Smooth muscle cell (in vitro differentiated cells): ENCODE measurements around the gene ZNF732. TPM values are rescaled to one million over a fixed set of nuclear protein-coding genes. Genes with fewer than 3 reads are reported as not detected.
"Not testable (repeated sequence)": the region's sequence is repeated elsewhere in the genome, so short reads cannot be mapped to it uniquely, and the experiment has no call there.

Source experiments
- DNase-seq: peaks from one replicate; lab custom pipeline; 2025; ENCODE audit not compliant: unreplicated experiment; lab: John Stamatoyannopoulos, UW
- H2AFZ ChIP-seq: fragments of 200-600 bp; sonication (generic); 2 replicates; pipeline ENCODE4 v1.6.0; 2016; ENCODE audit warnings: antibody characterized with exemption, low read depth, mild to moderate bottlenecking
- H3F3A ChIP-seq: fragments of 200-600 bp; sonication (generic); 2 replicates; pipeline ENCODE4 v1.6.0; 2017; ENCODE audit warnings: antibody characterized with exemption, low read depth
- H3K27ac ChIP-seq: fragments of 200-600 bp; sonication (generic); 2 replicates; pipeline ENCODE4 v1.5.1; 2016; ENCODE audit warnings: low read depth, mild to moderate bottlenecking
- H3K27me3 ChIP-seq: fragments of 200-600 bp; sonication (generic); 2 replicates; pipeline ENCODE4 v1.6.1; 2016; ENCODE audit warnings: low read depth, mild to moderate bottlenecking
- H3K36me3 ChIP-seq: fragments of 200-600 bp; sonication (generic); 2 replicates; pipeline ENCODE4 v1.5.1; 2016; ENCODE audit warnings: low read depth
- H3K4me1 ChIP-seq: fragments of 200-600 bp; sonication (generic); 2 replicates; pipeline ENCODE4 v1.5.1; 2016; ENCODE audit warnings: low read depth
- H3K4me2 ChIP-seq: fragments of 200-600 bp; sonication (generic); 2 replicates; pipeline ENCODE4 v1.6.0; 2016; ENCODE audit warnings: mild to moderate bottlenecking
- H3K4me3 ChIP-seq: fragments of 200-600 bp; sonication (generic); 2 replicates; pipeline ENCODE4 v1.5.1; 2016; ENCODE audit warnings: mild to moderate bottlenecking
- H3K79me2 ChIP-seq: fragments of 200-600 bp; sonication (generic); 2 replicates; pipeline ENCODE4 v1.6.0; 2016; ENCODE audit warnings: low read depth, mild to moderate bottlenecking
- H3K9ac ChIP-seq: fragments of 200-600 bp; sonication (generic); 2 replicates; pipeline ENCODE4 v1.6.0; 2016; ENCODE audit warnings: low read depth
- H3K9me3 ChIP-seq: fragments of 200-600 bp; sonication (generic); replicated peaks from 2 replicates; pipeline ENCODE4 v1.5.1; 2016; ENCODE audit warnings: low read depth
- H4K20me1 ChIP-seq: fragments of 200-600 bp; sonication (generic); 2 replicates; pipeline ENCODE4 v1.6.0; 2016; ENCODE audit warnings: low read depth
- CTCF ChIP-seq: fragments of 200-600 bp; sonication (generic); IDR thresholded peaks from 2 replicates; pipeline ENCODE4 v1.5.1; 2017; ENCODE audit warnings: borderline replicate concordance, mild to moderate bottlenecking, antibody characterized with exemption; ENCODE audit not compliant: insufficient read depth, poor library complexity, severe bottlenecking
- WGBS: methylation state at CpG from one replicate; pipeline ENCODE4 v1.1.7; 2016; ENCODE audit warnings: low lambda C conversion rate; 5-methylcytosine and 5-hydroxymethylcytosine counted together
- polyA plus RNA-seq: library from polyadenylated mRNA; unstranded; fragments of >200 nt; fragmentation: Nextera tagmentation; extraction: Ambion mirVana; gene quantifications from 2 replicates; pipeline ENCODE4 v1.2.1, GENCODE V29; 2016
- total RNA-seq: library from RNA; depleted of rRNA; stranded (reverse); fragments of >200 nt; gene quantifications from 2 replicates; pipeline ENCODE4 v1.2.3, GENCODE V29; 2014

The ZNF732 gene
- total and polyA plus RNA-seq, 2 experiments from 2014 or later: not detected

- 88% methylated on average over 3 of the region's 3 CpGs for WGBS
- H3K9me3 ChIP-seq: peaks cover 43% of the 10 kb centered on the region
- H3K9ac ChIP-seq: no peak overlapping the region
- H3K27ac ChIP-seq: no peak overlapping the region
- no peaks in the 10 kb centered on the region for H3F3A ChIP-seq
- no peak overlapping the region for H3K4me3 ChIP-seq
- no peak for TF ChIP-seq CTCF
- no peak overlapping the region for H3K4me2 ChIP-seq
- H3K4me1 ChIP-seq: no peaks in the 10 kb centered on the region
- no peaks in the 10 kb centered on the region for H3K27me3 ChIP-seq
- no peak overlapping the region for H2AFZ ChIP-seq
- no peaks in the 10 kb centered on the region for H3K36me3 ChIP-seq
- H4K20me1 ChIP-seq: no peaks in the 10 kb centered on the region
- no peaks in the 10 kb centered on the region for H3K79me2 ChIP-seq
- DNase-seq: no peak
Measured at GRCh38 chr4:271492-272103, 33.7 kb downstream of the ZNF732 start.

GRCh38 chr4:259240-259639, 46.0 kb downstream of the ZNF732 start:
- H3K4me2 ChIP-seq, H3K9ac ChIP-seq, H4K20me1 ChIP-seq, H3K27ac ChIP-seq, DNase-seq, H3K4me1 ChIP-seq, H3K27me3 ChIP-seq, H3K79me2 ChIP-seq, H2AFZ ChIP-seq, H3K36me3 ChIP-seq, H3F3A ChIP-seq, H3K4me3 ChIP-seq: not testable (repeated sequence)
- H3K9me3 ChIP-seq: peaks cover 34% of the 10 kb centered on the region
- 40% methylated on average over 11 of the region's 11 CpGs for WGBS
- peak; percentile 5 for TF ChIP-seq CTCF

- Histone ChIP-seq H3K9ac (no peak overlapping the region), H3K36me3 (no peaks in the 10 kb centered on the region), H3K27me3 (no peaks in the 10 kb centered on the region), H2AFZ (no peak overlapping the region), H3F3A (no peaks in the 10 kb centered on the region), H3K9me3 (peaks cover 45% of the 10 kb centered on the region), H4K20me1 (no peaks in the 10 kb centered on the region), H3K4me2 (no peak overlapping the region), H3K27ac (no peak overlapping the region), H3K4me3 (no peak overlapping the region), H3K79me2 (no peaks in the 10 kb centered on the region), H3K4me1 (no peaks in the 10 kb centered on the region)
- no peak for TF ChIP-seq CTCF
- DNase-seq: no peak
- 84% methylated on average over 13 of the region's 13 CpGs for WGBS
Measured at GRCh38 chr4:256492-256891, 48.8 kb downstream of the ZNF732 start.

GRCh38 chr4:253936-254756, 51.1 kb downstream of the ZNF732 start:
- Histone ChIP-seq H4K20me1 (no peaks in the 10 kb centered on the region), H3K4me2 (no peak overlapping the region), H3K9me3 (peaks cover 50% of the 10 kb centered on the region), H3K79me2 (no peaks in the 10 kb centered on the region), H3F3A (no peaks in the 10 kb centered on the region), H3K4me1 (no peaks in the 10 kb centered on the region), H3K4me3 (no peak overlapping the region), H2AFZ (no peak overlapping the region), H3K36me3 (no peaks in the 10 kb centered on the region), H3K27me3 (no peaks in the 10 kb centered on the region), H3K9ac (no peak overlapping the region), H3K27ac (no peak overlapping the region)
- TF ChIP-seq CTCF: no peak
- WGBS: 52% methylated on average over 5 of the region's 5 CpGs
- DNase-seq: no peak
